HepG2 (cell line): ENCODE results near the gene UGT1A8. TPM values are rescaled to one million over a fixed set of nuclear protein-coding genes. Genes with fewer than 3 reads are reported as not detected.

Source experiments
- ATAC-seq: fragments of 200-7000 bp; cut with Tn5 transposase; 3 replicates; pipeline ENCODE4 v1.9.1; 2020; ENCODE audit warnings: mild to moderate bottlenecking, moderate library complexity
- BruUV-seq: library from RNA; stranded (reverse); fragments of 400-500 nt; replicated peaks from 2 replicates; lab custom pipeline; 2021; lab: Mats Ljungman, UMichigan
- CTCF ChIA-PET: fragments of 300-600 bp; formaldehyde crosslinking; extraction: SDS; loops from one replicate; lab custom pipeline; 2021; ENCODE audit warnings: low total read pairs, inconsistent platforms, low intra/inter-chr PET ratio; lab: Yijun Ruan, JAX
- POLR2A ChIA-PET: fragments of 350-600 bp; sonication (Branson Sonifier 250); formaldehyde crosslinking; loops from one replicate; lab custom pipeline; 2020; ENCODE audit warnings: antibody characterized with exemption, inconsistent platforms; lab: Yijun Ruan, JAX
- DNase-seq: peaks from one replicate; pipeline ENCODE4 v3.0.0-alpha.2; 2015; ENCODE audit warnings: low spot score
- FAIRE-seq: peaks from 3 replicates; lab custom pipeline; 2011; peaks lifted over from hg19 to GRCh38; lab: Jason Lieb, UNC
- H2AFZ ChIP-seq: one replicate; pipeline ENCODE4 v1.6.1; 2011; ENCODE audit warnings: low read length, inconsistent platforms
- H3K27ac ChIP-seq: fragments of 300-600 bp; 3 replicates; pipeline ENCODE4 v1.8.0; 2011; ENCODE audit warnings: mixed run types, mild to moderate bottlenecking, mixed read lengths, low read length, inconsistent platforms; ENCODE audit not compliant: insufficient read depth; ENCODE audit errors: extremely low read length
- H3K27me3 ChIP-seq, 2 experiments: fragments of 200-600 bp in 1 of 2; 2 replicates in 1 of 2; 3 replicates in 1 of 2; pipeline versions ENCODE4 v1.6.0 to v1.8.0; 2011; ENCODE audit warnings: low read length in 2 of 2, mild to moderate bottlenecking in 2 of 2, moderate library complexity in 2 of 2, inconsistent platforms in 1 of 2; ENCODE audit not compliant: insufficient read depth in 2 of 2, control insufficient read depth in 1 of 2
- H3K36me3 ChIP-seq, 2 experiments: fragments of 200-600 bp in 1 of 2; replicated peaks in 1 of 2; 2 replicates in 1 of 2; 3 replicates in 1 of 2; pipeline versions ENCODE4 v1.5.1 to v1.8.0; 2011; ENCODE audit warnings: low read length in 2 of 2, inconsistent platforms in 1 of 2; ENCODE audit not compliant: insufficient read depth in 2 of 2, control insufficient read depth in 1 of 2
- H3K4me1 ChIP-seq: 2 replicates; pipeline ENCODE4 v1.5.1; 2012; ENCODE audit warnings: low read length, inconsistent platforms; ENCODE audit not compliant: insufficient read depth
- H3K4me2 ChIP-seq: 2 replicates; pipeline ENCODE4 v1.6.0; 2011; ENCODE audit warnings: low read depth, low read length, inconsistent platforms
- H3K4me3 ChIP-seq, 3 experiments: fragments of 200-600 bp in 1 of 3; sonication (generic), shearing (Covaris generic) in 1 of 3; replicated peaks in 1 of 3; 2 replicates each; pipeline ENCODE4 v1.5.1; 2011 to 2016; ENCODE audit warnings: low read length in 3 of 3, inconsistent platforms in 2 of 3, low read depth in 2 of 3, mild to moderate bottlenecking in 2 of 3, control low read depth in 1 of 3, mixed read lengths in 1 of 3; ENCODE audit not compliant: insufficient read depth in 1 of 3
- H3K79me2 ChIP-seq: one replicate; pipeline ENCODE4 v1.6.1; 2011; ENCODE audit warnings: low read length, inconsistent platforms; ENCODE audit not compliant: insufficient read depth
- H3K9ac ChIP-seq: 2 replicates; pipeline ENCODE4 v1.6.0; 2011; ENCODE audit warnings: mild to moderate bottlenecking, low read depth, low read length, inconsistent platforms; ENCODE audit not compliant: insufficient read depth
- H3K9me3 ChIP-seq: 2 replicates; pipeline ENCODE4 v1.5.1; 2012; ENCODE audit warnings: mild to moderate bottlenecking, low read length
- H4K20me1 ChIP-seq: 2 replicates; pipeline ENCODE4 v1.6.0; 2011; ENCODE audit warnings: inconsistent platforms, mild to moderate bottlenecking, low read length, moderate library complexity; ENCODE audit not compliant: insufficient read depth
- ATF5 ChIP-seq: sonication (generic); formaldehyde crosslinking; IDR thresholded peaks from 2 replicates; pipeline ENCODE4 v1.4.0; 2020; ENCODE audit warnings: mild to moderate bottlenecking, low read depth, missing genetic modification reagents
- KLF15 ChIP-seq: sonication (generic); formaldehyde crosslinking; IDR thresholded peaks from 2 replicates; pipeline ENCODE4 v1.8.1; 2023; ENCODE audit warnings: borderline replicate concordance, mild to moderate bottlenecking, inconsistent platforms, missing genetic modification reagents, mixed read lengths
- MAZ ChIP-seq, 2 experiments: sonication (generic) in 1 of 2; formaldehyde crosslinking in 1 of 2; IDR thresholded peaks; 2 replicates each; pipeline versions ENCODE4 v1.5.0 to v1.6.1; 2012 to 2020; ENCODE audit warnings: low read depth in 2 of 2, mild to moderate bottlenecking in 2 of 2, borderline replicate concordance in 1 of 2, improper control_type of control experiment in 1 of 2, low read length in 1 of 2, missing genetic modification reagents in 1 of 2, moderate library complexity in 1 of 2
- SNAPC4 ChIP-seq: sonication (generic); formaldehyde crosslinking; IDR thresholded peaks from 2 replicates; pipeline ENCODE4 v1.4.0; 2020; ENCODE audit warnings: mild to moderate bottlenecking, missing genetic modification reagents
- TFE3 ChIP-seq: IDR thresholded peaks from 2 replicates; pipeline ENCODE4 v1.6.1; 2016
- ZNF235 ChIP-seq: sonication (generic); formaldehyde crosslinking; IDR thresholded peaks from 2 replicates; pipeline ENCODE4 v1.8.1; 2023; ENCODE audit warnings: mild to moderate bottlenecking, missing genetic modification reagents, borderline replicate concordance
- WGBS: methylation state at CpG from one replicate; pipeline ENCODE4 v1.1.6; 2017; ENCODE audit warnings: low lambda C conversion rate; 5-methylcytosine and 5-hydroxymethylcytosine counted together
- in situ Hi-C: cut with HindIII; loops from 2 replicates; pipeline ENCODE4 v1.10.0; 2017; ENCODE audit warnings: low pct_unique_long_range_greater_than_20kb; ENCODE audit not compliant: extremely low pct_ligation_motif_present
- intact Hi-C: fragments of 100-400 bp; cut with micrococcal nuclease; formaldehyde crosslinking; loops from one replicate; pipeline ENCODE4 v1.10.0; 2022; ENCODE audit not compliant: unreplicated experiment
- polyA plus RNA-seq, 8 experiments: library from polyadenylated mRNA; depleted of rRNA in 3 of 8; stranded (reverse) in 7 of 8; unstranded in 1 of 8; fragments of >200 nt; fragmentation: Illumina TruSeq in 4 of 8; extraction: Trizol in 4 of 8; gene quantifications; 2 replicates each; pipeline versions ENCODE4 v1.2.1 to v1.2.3, GENCODE V29; 2011 to 2016; ENCODE audit warnings: low read depth in 4 of 8, missing spikeins in 1 of 8, mixed read lengths in 1 of 8; ENCODE audit not compliant: insufficient read depth in 1 of 8
- total RNA-seq, 5 experiments: library from RNA; depleted of rRNA; stranded (reverse); fragments of >200 nt; fragmentation: Illumina TruSeq; extraction: Trizol; gene quantifications; 2 replicates each; pipeline ENCODE4 v1.2.3, GENCODE V29; 2016; ENCODE audit warnings: low read depth in 1 of 5
- TF ChIP-seq, protein P1 (sequence below): sonication (generic); formaldehyde crosslinking; IDR thresholded peaks from 2 replicates; pipeline ENCODE4 v1.5.0; 2020; ENCODE audit warnings: missing genetic modification reagents
- TF ChIP-seq, protein P2 (sequence below): sonication (generic); formaldehyde crosslinking; IDR thresholded peaks from 2 replicates; pipeline ENCODE4 v1.5.0; 2020; ENCODE audit warnings: mild to moderate bottlenecking, missing genetic modification reagents

Gene UGT1A8
- total and polyA plus RNA-seq, 2 of the 13 experiments (the other 11 are each of a cell fraction or from before 2014, with no cell fraction given) = not detected

GRCh38 chr2:233655043-233655442, 37.6 kb downstream of the UGT1A8 start:
- no peak overlapping the region for H2AFZ ChIP-seq
- no TSS peak for BruUV-seq

More at GRCh38 chr2:233655043-233655442, 37.6 kb downstream of the UGT1A8 start:
- DNase-seq = no peak
- Histone ChIP-seq H3K9me3 (no peaks in the 10 kb centered on the region), H3K4me2 (no peak overlapping the region), H3K36me3 (no peaks in the 10 kb centered on the region), H3K9ac (no peak overlapping the region), H3K4me3 (no peak overlapping the region), H4K20me1 (no peaks in the 10 kb centered on the region), H3K79me2 (no peaks in the 10 kb centered on the region), H3K27ac (no peak overlapping the region), H3K27me3 (no peaks in the 10 kb centered on the region), H3K4me1 (no peaks in the 10 kb centered on the region)
- ChIA-PET CTCF (no interaction called here), POLR2A (no interaction called here)
- no peak for ATAC-seq
- intact Hi-C loops = no loop called here
- TF ChIP-seq SNAPC4 (CRISPR knock-in tag) (no peak), ATF5 (CRISPR knock-in tag) (no peak), TFE3 (CRISPR knock-in tag) (no peak), MAZ (IDR thresholded peaks at IDR 0.05; ENCODE audit: borderline replicate concordance, low read depth, low read length) (no peak), MAZ (CRISPR knock-in tag; IDR thresholded peaks at IDR 0.05; ENCODE audit: low read depth) (no peak), ZNF235 (CRISPR knock-in tag) (no peak), KLF15 (CRISPR knock-in tag) (no peak)
- TF ChIP-seq, protein P1, sequence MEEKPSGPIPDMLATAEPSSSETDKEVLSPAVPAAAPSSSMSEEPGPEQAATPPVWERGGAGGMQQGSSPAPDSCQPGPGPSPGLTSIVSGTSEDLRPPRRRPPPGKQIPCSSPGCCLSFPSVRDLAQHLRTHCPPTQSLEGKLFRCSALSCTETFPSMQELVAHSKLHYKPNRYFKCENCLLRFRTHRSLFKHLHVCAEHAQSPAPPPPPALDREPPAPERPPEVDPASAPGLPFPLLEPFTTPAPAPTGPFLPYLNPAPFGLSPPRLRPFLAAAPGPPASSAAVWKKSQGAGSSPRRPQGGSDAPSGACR (CRISPR knock-in tag) = no peak
- TF ChIP-seq, protein P2, sequence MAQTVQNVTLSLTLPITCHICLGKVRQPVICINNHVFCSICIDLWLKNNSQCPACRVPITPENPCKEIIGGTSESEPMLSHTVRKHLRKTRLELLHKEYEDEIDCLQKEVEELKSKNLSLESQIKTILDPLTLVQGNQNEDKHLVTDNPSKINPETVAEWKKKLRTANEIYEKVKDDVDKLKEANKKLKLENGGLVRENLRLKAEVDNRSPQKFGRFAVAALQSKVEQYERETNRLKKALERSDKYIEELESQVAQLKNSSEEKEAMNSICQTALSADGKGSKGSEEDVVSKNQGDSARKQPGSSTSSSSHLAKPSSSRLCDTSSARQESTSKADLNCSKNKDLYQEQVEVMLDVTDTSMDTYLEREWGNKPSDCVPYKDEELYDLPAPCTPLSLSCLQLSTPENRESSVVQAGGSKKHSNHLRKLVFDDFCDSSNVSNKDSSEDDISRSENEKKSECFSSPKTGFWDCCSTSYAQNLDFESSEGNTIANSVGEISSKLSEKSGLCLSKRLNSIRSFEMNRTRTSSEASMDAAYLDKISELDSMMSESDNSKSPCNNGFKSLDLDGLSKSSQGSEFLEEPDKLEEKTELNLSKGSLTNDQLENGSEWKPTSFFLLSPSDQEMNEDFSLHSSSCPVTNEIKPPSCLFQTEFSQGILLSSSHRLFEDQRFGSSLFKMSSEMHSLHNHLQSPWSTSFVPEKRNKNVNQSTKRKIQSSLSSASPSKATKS = no peak
- no peak for FAIRE-seq
- in situ Hi-C loops = no loop called here
- WGBS = 20% methylated on average over 1 of the region's 1 CpG
